ENCODE results near the gene OCRL. TPM values are rescaled to one million over a fixed set of nuclear protein-coding genes. Genes with fewer than 3 reads are reported as not detected.

OCRL gene
- total and polyA plus RNA-seq, 4 donors: 3.1 to 13.1 (median 5.7) TPM

GRCh38 chrX:129494887-129495286 lies 45.2 kb upstream of the OCRL start:
- H3K36me3 ChIP-seq (ENCODE audit: control insufficient read depth in 4 of 4, insufficient read depth in 3 of 4, low read depth in 1 of 4, low read length in 3 of 4): peaks cover 2 to 43% (median 28%) of the 10 kb centered on the region in 4 donors
- no peak overlapping the region for H3K9ac ChIP-seq (ENCODE audit: low read depth in 1 of 2, low read length in 2 of 2)
- 91% methylated on average over 2 of the region's 2 CpGs for WGBS
- H3K4me1 ChIP-seq (ENCODE audit: control insufficient read depth in 4 of 4, insufficient read depth in 4 of 4, low read length in 3 of 4): no peaks in the 10 kb centered on the region
- DNase-seq (ENCODE audit: low spot score): no peak
- H3K4me3 ChIP-seq (ENCODE audit: low read depth in 1 of 3, low read length in 3 of 3): no peak overlapping the region
- TF ChIP-seq ZBTB33 (IDR thresholded peaks at IDR 0.05) (no peak), HNF4A (conservative IDR thresholded peaks at IDR 0.05) (no peak), YY1 (IDR thresholded peaks at IDR 0.05) (no peak), NR2F2 (IDR thresholded peaks at IDR 0.05) (no peak), TAF1 (conservative IDR thresholded peaks at IDR 0.05) (no peak), FOXA2 (IDR thresholded peaks at IDR 0.05) (no peak), RXRA (IDR thresholded peaks at IDR 0.05) (no peak)
- no peaks in the 10 kb centered on the region for H3K27me3 ChIP-seq (ENCODE audit: control insufficient read depth in 4 of 4, insufficient read depth in 4 of 4, low read length in 3 of 4)
- no peaks in the 10 kb centered on the region for H3K9me3 ChIP-seq (ENCODE audit: control insufficient read depth in 4 of 4, low read length in 3 of 4)
- H3K27ac ChIP-seq (ENCODE audit: low read depth in 1 of 2, low read length in 2 of 2): no peak overlapping the region

- no peak for TF ChIP-seq ATF3 (IDR thresholded peaks at IDR 0.05)
- H3K36me3 ChIP-seq (ENCODE audit: control insufficient read depth in 4 of 4, insufficient read depth in 3 of 4, low read depth in 1 of 4, low read length in 3 of 4): peaks cover 2 to 47% (median 26%) of the 10 kb centered on the region in 4 donors
- H3K4me1 ChIP-seq (ENCODE audit: control insufficient read depth in 4 of 4, insufficient read depth in 4 of 4, low read length in 3 of 4): no peaks in the 10 kb centered on the region
- H3K9me3 ChIP-seq (ENCODE audit: control insufficient read depth in 4 of 4, low read length in 3 of 4): no peaks in the 10 kb centered on the region
- no peaks in the 10 kb centered on the region for H3K27me3 ChIP-seq (ENCODE audit: control insufficient read depth in 4 of 4, insufficient read depth in 4 of 4, low read length in 3 of 4)
- no peak for DNase-seq (ENCODE audit: low spot score)
- no peak overlapping the region for H3K9ac ChIP-seq (ENCODE audit: low read depth in 1 of 2, low read length in 2 of 2)
- H3K4me3 ChIP-seq (ENCODE audit: low read depth in 1 of 3, low read length in 3 of 3): no peak overlapping the region
- H3K27ac ChIP-seq (ENCODE audit: low read depth in 1 of 2, low read length in 2 of 2): no peak overlapping the region
- WGBS: 90% methylated on average over 5 of the region's 5 CpGs
Observed at GRCh38 chrX:129495900-129496299, 44.2 kb upstream of the OCRL start.

GRCh38 chrX:129496625-129497024 lies 43.4 kb upstream of the OCRL start:
- TF ChIP-seq ATF3 (IDR thresholded peaks at IDR 0.05): no peak
- TF ChIP-seq EGR1 (IDR thresholded peaks at IDR 0.05; ENCODE audit: low read depth in 2 of 2): no peak
- TF ChIP-seq RXRA (IDR thresholded peaks at IDR 0.05): no peak
- TF ChIP-seq GABPA (IDR thresholded peaks at IDR 0.05 in 1 of 2, conservative IDR thresholded peaks at IDR 0.05 in 1 of 2): no peak
- TF ChIP-seq SP1 (IDR thresholded peaks at IDR 0.05): no peak
- no peak for TF ChIP-seq RAD21 (IDR thresholded peaks at IDR 0.05)
- TF ChIP-seq YY1 (IDR thresholded peaks at IDR 0.05): no peak
- H3K27me3 ChIP-seq (ENCODE audit: control insufficient read depth in 4 of 4, insufficient read depth in 4 of 4, low read length in 3 of 4): no peaks in the 10 kb centered on the region
- 98% methylated on average over 6 of the region's 6 CpGs for WGBS

More at GRCh38 chrX:129496625-129497024, 43.4 kb upstream of the OCRL start:
- H3K27ac ChIP-seq (ENCODE audit: low read depth in 1 of 2, low read length in 2 of 2): no peak overlapping the region
- no peak for DNase-seq (ENCODE audit: low spot score)
- H3K4me1 ChIP-seq (ENCODE audit: control insufficient read depth in 4 of 4, insufficient read depth in 4 of 4, low read length in 3 of 4): no peaks in the 10 kb centered on the region
- H3K4me3 ChIP-seq (ENCODE audit: low read depth in 1 of 3, low read length in 3 of 3): no peak overlapping the region
- peaks cover 2 to 44% (median 26%) of the 10 kb centered on the region in 4 donors for H3K36me3 ChIP-seq (ENCODE audit: control insufficient read depth in 4 of 4, insufficient read depth in 3 of 4, low read depth in 1 of 4, low read length in 3 of 4)
- no peak overlapping the region for H3K9ac ChIP-seq (ENCODE audit: low read depth in 1 of 2, low read length in 2 of 2)
- H3K9me3 ChIP-seq (ENCODE audit: control insufficient read depth in 4 of 4, low read length in 3 of 4): no peaks in the 10 kb centered on the region
